A204.1 (cell line): Measurements from ENCODE around the gene KRT6B.
"Not testable (repeated sequence)": the region's sequence is repeated elsewhere in the genome, so short reads cannot be mapped to it uniquely, and the experiment has no call there.

Source experiments
- FAIRE-seq: peaks from 2 replicates; lab custom pipeline; 2012; peaks lifted over from hg19 to GRCh38; lab: Jason Lieb, UNC

KRT6B gene

GRCh38 chr12:52469853-52470252 lies 17.9 kb upstream of the KRT6B start:
- FAIRE-seq: no peak

GRCh38 chr12:52464897-52465296 lies 13.0 kb upstream of the KRT6B start:
- no peak for FAIRE-seq

GRCh38 chr12:52461693-52462092 lies 9.7 kb upstream of the KRT6B start:
- FAIRE-seq: no peak

- no peak for FAIRE-seq
Measured at GRCh38 chr12:52458861-52459260, 6.9 kb upstream of the KRT6B start.

- FAIRE-seq: no peak
Measured at GRCh38 chr12:52455821-52456220, 3.9 kb upstream of the KRT6B start.

- FAIRE-seq: no peak
Measured at GRCh38 chr12:52454411-52455201, 2.7 kb upstream of the KRT6B start.

GRCh38 chr12:52448228-52448627 lies 3.7 kb downstream of the KRT6B start:
- FAIRE-seq: no peak

GRCh38 chr12:52447196-52447595 lies 4.8 kb downstream of the KRT6B start:
- FAIRE-seq: not testable (repeated sequence)

- FAIRE-seq: no peak
Measured at GRCh38 chr12:52446367-52447045, 5.4 kb downstream of the KRT6B start.

- no peak for FAIRE-seq
Measured at GRCh38 chr12:52445876-52446275, 6.1 kb downstream of the KRT6B start.

- no peak for FAIRE-seq
Measured at GRCh38 chr12:52444647-52445595, 7.0 kb downstream of the KRT6B start.

- no peak for FAIRE-seq
Measured at GRCh38 chr12:52443966-52444365, 8.0 kb downstream of the KRT6B start.

- no peak for FAIRE-seq
Measured at GRCh38 chr12:52442600-52443061, 9.3 kb downstream of the KRT6B start.

- FAIRE-seq: no peak
Measured at GRCh38 chr12:52441320-52441911, 10.5 kb downstream of the KRT6B start.

GRCh38 chr12:52440821-52441319 lies 11.1 kb downstream of the KRT6B start:
- no peak for FAIRE-seq

- FAIRE-seq: no peak
Measured at GRCh38 chr12:52439845-52440244, 12.1 kb downstream of the KRT6B start.

GRCh38 chr12:52439420-52439819 lies 12.5 kb downstream of the KRT6B start:
- no peak for FAIRE-seq

GRCh38 chr12:52438305-52439301 lies 13.3 kb downstream of the KRT6B start:
- no peak for FAIRE-seq

GRCh38 chr12:52437508-52437907 lies 14.4 kb downstream of the KRT6B start:
- no peak for FAIRE-seq

- no peak for FAIRE-seq
Measured at GRCh38 chr12:52436828-52437474, 15.0 kb downstream of the KRT6B start.
